Keratinocyte (primary cell): ENCODE data around the gene LARGE1. TPM values are rescaled to one million over a fixed set of nuclear protein-coding genes. Genes with fewer than 3 reads are reported as not detected.

Source experiments
- DNase-seq: peaks from one replicate; pipeline ENCODE4 v3.0.0-alpha.2; 2011; ENCODE audit warnings: low read depth, missing footprints, low spot score
- FAIRE-seq: peaks from 2 replicates; lab custom pipeline; 2011; peaks lifted over from hg19 to GRCh38; lab: Jason Lieb, UNC
- H2AFZ ChIP-seq: 2 replicates; pipeline ENCODE4 v1.6.0; 2012; ENCODE audit warnings: low read length, control low read depth, inconsistent platforms; ENCODE audit not compliant: control insufficient read depth
- H3K27ac ChIP-seq: 2 replicates; pipeline ENCODE4 v1.5.1; 2011; ENCODE audit warnings: low read length; ENCODE audit not compliant: control insufficient read depth, insufficient read depth
- H3K27me3 ChIP-seq: 3 replicates; pipeline ENCODE4 v1.6.0; 2011; ENCODE audit warnings: low read length; ENCODE audit not compliant: control insufficient read depth, insufficient read depth; ENCODE audit errors: extremely low read depth
- H3K36me3 ChIP-seq, 2 experiments: 2 replicates in 1 of 2; 3 replicates in 1 of 2; pipeline ENCODE4 v1.5.1; 2011; ENCODE audit warnings: low read length in 2 of 2, mild to moderate bottlenecking in 1 of 2; ENCODE audit not compliant: control insufficient read depth in 2 of 2, insufficient read depth in 2 of 2; ENCODE audit errors: extremely low read depth in 1 of 2
- H3K4me1 ChIP-seq: 3 replicates; pipeline ENCODE4 v1.5.1; 2011; ENCODE audit warnings: low read length; ENCODE audit not compliant: control insufficient read depth, insufficient read depth; ENCODE audit errors: extremely low read depth
- H3K4me2 ChIP-seq: 3 replicates; pipeline ENCODE4 v1.6.0; 2011; ENCODE audit warnings: low read depth, low read length; ENCODE audit not compliant: control insufficient read depth, insufficient read depth; ENCODE audit errors: extremely low read depth
- H3K4me3 ChIP-seq, 3 experiments: fragments of 200-600 bp in 1 of 3; sonication (generic) in 1 of 3; 2 replicates in 2 of 3; 3 replicates in 1 of 3; pipeline ENCODE4 v1.5.1; 2011 to 2016; ENCODE audit warnings: low read length in 3 of 3, mild to moderate bottlenecking in 3 of 3, control low read depth in 2 of 3, inconsistent platforms in 1 of 3, low read depth in 1 of 3, mixed read lengths in 1 of 3, mixed run types in 1 of 3, moderate library complexity in 1 of 3; ENCODE audit not compliant: control insufficient read depth in 2 of 3, insufficient read depth in 2 of 3; ENCODE audit errors: extremely low read depth in 1 of 3
- H3K79me2 ChIP-seq: 2 replicates; pipeline ENCODE4 v1.6.0; 2012; ENCODE audit warnings: low read length; ENCODE audit not compliant: control insufficient read depth, insufficient read depth
- H3K9ac ChIP-seq: 3 replicates; pipeline ENCODE4 v1.6.0; 2011; ENCODE audit warnings: low read length; ENCODE audit not compliant: control insufficient read depth, insufficient read depth; ENCODE audit errors: extremely low read depth
- H3K9me1 ChIP-seq: 3 replicates; pipeline ENCODE4 v1.6.0; 2011; ENCODE audit warnings: low read length; ENCODE audit not compliant: control insufficient read depth, insufficient read depth; ENCODE audit errors: extremely low read depth
- H3K9me3 ChIP-seq: 2 replicates; pipeline ENCODE4 v1.5.1; 2012; ENCODE audit warnings: low read depth, low read length; ENCODE audit not compliant: control insufficient read depth
- H4K20me1 ChIP-seq: 3 replicates; pipeline ENCODE4 v1.6.0; 2011; ENCODE audit warnings: low read length; ENCODE audit not compliant: control insufficient read depth, insufficient read depth; ENCODE audit errors: extremely low read depth
- CTCF ChIP-seq, 3 experiments: IDR thresholded peaks in 1 of 3; conservative IDR thresholded peaks in 1 of 3; optimal IDR thresholded peaks in 1 of 3; 2 replicates in 2 of 3; 3 replicates in 1 of 3; pipeline versions ENCODE3 to v1.5.1; 2011; ENCODE audit warnings: low read length in 3 of 3, mild to moderate bottlenecking in 3 of 3, moderate library complexity in 2 of 3, control low read depth in 1 of 3, inconsistent platforms in 1 of 3; ENCODE audit not compliant: insufficient read depth in 2 of 3; ENCODE audit errors: extremely low read depth in 1 of 3
- EZH2 ChIP-seq: IDR thresholded peaks from one replicate; pipeline ENCODE4 v1.6.1; 2012; ENCODE audit warnings: inconsistent platforms, mild to moderate bottlenecking, low read length, moderate library complexity
- dilution Hi-C: fragments of 300-500 bp; cut with MboI; formaldehyde crosslinking; loops from one replicate; pipeline ENCODE4 v1.7.0; 2020; ENCODE audit warnings: low sequenced_read_pairs; ENCODE audit not compliant: extremely low pct_ligation_motif_present
- polyA plus RNA-seq, 5 experiments: library from polyadenylated mRNA; depleted of rRNA in 3 of 5; stranded (reverse) in 3 of 5; stranded (forward) in 1 of 5; unstranded in 1 of 5; fragments of >200 nt; gene quantifications; 1 replicate in 1 of 5; 2 replicates in 3 of 5; 3 replicates in 1 of 5; pipeline versions ENCODE4 v1.2.1 to v1.2.3, GENCODE V29; 2011 to 2012; ENCODE audit warnings: missing spikeins in 2 of 5, low read depth in 1 of 5, low replicate concordance in 1 of 5

Gene LARGE1
- polyA plus RNA-seq, 1 donor (not counting 4 experiments of a cell fraction or from before 2014, with no cell fraction given) = 4.5 TPM

- no peak overlapping the region for H3K4me2 ChIP-seq
- DNase-seq (no peak), FAIRE-seq (no peak)
- H3K9ac ChIP-seq = no peak overlapping the region
- H2AFZ ChIP-seq = no peak overlapping the region
- H3K36me3 ChIP-seq = no peaks in the 10 kb centered on the region
- TF ChIP-seq CTCF (optimal IDR thresholded peaks at IDR 0.05 in 1 of 3, IDR thresholded peaks at IDR 0.05 in 1 of 3, conservative IDR thresholded peaks at IDR 0.05 in 1 of 3; ENCODE audit: extremely low read depth in 1 of 3, insufficient read depth in 2 of 3, low read length in 3 of 3) = no peak
- TF ChIP-seq EZH2 = no peak
- H4K20me1 ChIP-seq = no peaks in the 10 kb centered on the region
- no peaks in the 10 kb centered on the region for H3K4me1 ChIP-seq
- H3K9me3 ChIP-seq = no peaks in the 10 kb centered on the region
- H3K27me3 ChIP-seq = no peaks in the 10 kb centered on the region
- H3K79me2 ChIP-seq = no peaks in the 10 kb centered on the region
- dilution Hi-C loops = no loop called here
- no peak overlapping the region for H3K4me3 ChIP-seq
- H3K9me1 ChIP-seq = no peaks in the 10 kb centered on the region
- H3K27ac ChIP-seq = no peak overlapping the region
Observed at GRCh38 chr22:33958741-33959140, 38.5 kb upstream of the LARGE1 start.

GRCh38 chr22:33957086-33957485 lies 36.8 kb upstream of the LARGE1 start:
- Histone ChIP-seq H3K79me2 (no peaks in the 10 kb centered on the region), H3K27me3 (no peaks in the 10 kb centered on the region), H3K4me2 (no peak overlapping the region), H3K36me3 (no peaks in the 10 kb centered on the region), H4K20me1 (no peaks in the 10 kb centered on the region), H3K9ac (no peak overlapping the region), H3K27ac (no peak overlapping the region), H3K4me3 (no peak overlapping the region), H3K4me1 (no peaks in the 10 kb centered on the region), H3K9me1 (no peaks in the 10 kb centered on the region), H2AFZ (no peak overlapping the region), H3K9me3 (no peaks in the 10 kb centered on the region)
- dilution Hi-C loops = no loop called here
- DNase-seq = no peak
- no peak for FAIRE-seq
- no peak for TF ChIP-seq CTCF (optimal IDR thresholded peaks at IDR 0.05 in 1 of 3, IDR thresholded peaks at IDR 0.05 in 1 of 3, conservative IDR thresholded peaks at IDR 0.05 in 1 of 3; ENCODE audit: extremely low read depth in 1 of 3, insufficient read depth in 2 of 3, low read length in 3 of 3)
- TF ChIP-seq EZH2 = no peak
